ENCODE results near the gene ZNF620. TPM values are rescaled to one million over a fixed set of nuclear protein-coding genes. Genes with fewer than 3 reads are reported as not detected.

ZNF620 gene
- 20.2 and 31.0 TPM in 2 replicates for polyA plus RNA-seq
- polyA minus RNA-seq, result 48.5 and 52.0 TPM in 2 replicates

- Histone ChIP-seq H3K79me2 (replicated peaks; ENCODE audit: insufficient read depth, low read length) (peaks cover 33% of the 10 kb centered on the region), H3K27ac (ENCODE audit: low read length) (peak within 1 kb of the TSS; percentile 87), H2AFZ (ENCODE audit: low read depth, low read length) (peak within 1 kb of the TSS; percentile 100), H3K4me3 (ENCODE audit: low read length) (peak within 1 kb of the TSS; percentile 83), H3K4me2 (ENCODE audit: low read length) (peak within 1 kb of the TSS; percentile 99), H3K9ac (ENCODE audit: low read length) (peak within 1 kb of the TSS; percentile 81), H3K27me3 (ENCODE audit: insufficient read depth, low read depth, low read length) (no peaks in the 10 kb centered on the region), H3K9me3 (ENCODE audit: low read length) (no peaks in the 10 kb centered on the region), H3F3A (ENCODE audit: insufficient read depth, low read length, poor library complexity, severe bottlenecking) (no peaks in the 10 kb centered on the region), H3K36me3 (ENCODE audit: insufficient read depth, low read length) (no peaks in the 10 kb centered on the region), H4K20me1 (ENCODE audit: insufficient read depth) (no peaks in the 10 kb centered on the region), H3K9me2 (ENCODE audit: insufficient read depth, low read length) (no peaks in the 10 kb centered on the region)
- peak; percentile 59 for TF ChIP-seq CTCF (IDR thresholded peaks at IDR 0.05; ENCODE audit: poor library complexity, severe bottlenecking)
- TF ChIP-seq POLR2AphosphoS5 (IDR thresholded peaks at IDR 0.05), result peak; percentile 75
- TF ChIP-seq EZH2 (IDR thresholded peaks at IDR 0.05; ENCODE audit: borderline replicate concordance, insufficient read depth, low read length, poor library complexity, severe bottlenecking), result no peak
- TF ChIP-seq REST (IDR thresholded peaks at IDR 0.05; ENCODE audit: borderline replicate concordance), result peak; percentile 67
- peak; percentile 28 for TF ChIP-seq RAD21 (conservative IDR thresholded peaks at IDR 0.05)
- peak; percentile 58 for TF ChIP-seq EP300 (conservative IDR thresholded peaks at IDR 0.05; ENCODE audit: poor library complexity, severe bottlenecking)
- TF ChIP-seq TAF1 (IDR thresholded peaks at IDR 0.05; ENCODE audit: low read depth), result no peak
- TF ChIP-seq SMC3 (conservative IDR thresholded peaks at IDR 0.05; ENCODE audit: poor library complexity), result peak; percentile 47
- peak; percentile 84 for TF ChIP-seq MXI1 (conservative IDR thresholded peaks at IDR 0.05; ENCODE audit: poor library complexity, severe bottlenecking)
Measured at GRCh38 chr3:40505599-40506462, at the start of gene ZNF620. TSS of gene ZNF620 (plus strand) at chr3:40506039. CDS start at chr3:40506353, 314 bp downstream.

DNA sequence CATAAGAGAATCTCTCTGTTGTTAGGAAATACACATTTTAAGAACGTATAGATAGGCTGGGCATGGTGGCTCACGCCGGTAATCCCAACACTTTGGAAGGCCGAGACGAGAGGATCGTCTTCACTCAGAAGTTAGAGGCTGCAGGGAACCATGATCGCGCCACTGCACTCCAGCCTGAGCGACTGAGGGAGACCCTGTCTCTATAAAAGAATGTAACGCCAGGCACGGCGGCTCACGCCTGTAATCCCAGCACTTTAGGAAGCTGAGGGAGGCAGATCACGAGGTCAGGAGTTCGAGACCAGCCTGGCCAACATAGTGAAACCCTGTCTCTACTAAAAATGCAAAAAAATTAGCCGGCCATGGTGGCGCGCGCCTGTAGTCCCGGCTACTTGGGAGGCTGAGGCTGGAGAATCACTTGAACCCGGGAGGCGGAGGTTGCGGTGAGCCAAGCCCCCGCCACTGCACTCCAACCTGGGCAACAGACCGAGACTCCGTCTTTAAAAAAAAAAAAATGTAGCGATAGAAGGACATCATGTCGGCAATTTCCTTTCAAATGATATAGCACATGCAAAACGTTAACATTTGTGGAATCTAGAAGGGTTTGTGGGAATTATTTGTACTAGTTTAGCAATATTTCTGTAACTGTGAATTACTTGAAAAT is 49.4 kb upstream of the ZNF620 start:
- peak overlapping the region; percentile 89 for H3K9ac ChIP-seq (ENCODE audit: low read length)
- peak overlapping the region; percentile 83 for H3K4me2 ChIP-seq (ENCODE audit: low read length)
- H3K27me3 ChIP-seq (ENCODE audit: insufficient read depth, low read depth, low read length), result no peaks in the 10 kb centered on the region
- H3K27ac ChIP-seq (ENCODE audit: low read length), result peak overlapping the region; percentile 65
- H3K9me2 ChIP-seq (ENCODE audit: insufficient read depth, low read length), result no peaks in the 10 kb centered on the region
- peaks cover 2% of the 10 kb centered on the region for H3F3A ChIP-seq (ENCODE audit: insufficient read depth, low read length, poor library complexity, severe bottlenecking)
- H3K4me3 ChIP-seq (ENCODE audit: low read length), result peak overlapping the region; percentile 93
- peak overlapping the region; percentile 52 for H2AFZ ChIP-seq (ENCODE audit: low read depth, low read length)
- TF ChIP-seq POLR2AphosphoS5 (IDR thresholded peaks at IDR 0.05), result no peak
- no peak for TF ChIP-seq EP300 (conservative IDR thresholded peaks at IDR 0.05; ENCODE audit: poor library complexity, severe bottlenecking)
- no peak for TF ChIP-seq EZH2 (IDR thresholded peaks at IDR 0.05; ENCODE audit: borderline replicate concordance, insufficient read depth, low read length, poor library complexity, severe bottlenecking)
- H3K79me2 ChIP-seq (replicated peaks; ENCODE audit: insufficient read depth, low read length), result peaks cover 24% of the 10 kb centered on the region
- no peaks in the 10 kb centered on the region for H3K9me3 ChIP-seq (ENCODE audit: low read length)
- no peaks in the 10 kb centered on the region for H3K36me3 ChIP-seq (ENCODE audit: insufficient read depth, low read length)
- H4K20me1 ChIP-seq (ENCODE audit: insufficient read depth), result no peaks in the 10 kb centered on the region

Measured in neural cell (in vitro differentiated cells).